ENCODE measurements around the gene CACNA1A.

The CACNA1A gene

DNA sequence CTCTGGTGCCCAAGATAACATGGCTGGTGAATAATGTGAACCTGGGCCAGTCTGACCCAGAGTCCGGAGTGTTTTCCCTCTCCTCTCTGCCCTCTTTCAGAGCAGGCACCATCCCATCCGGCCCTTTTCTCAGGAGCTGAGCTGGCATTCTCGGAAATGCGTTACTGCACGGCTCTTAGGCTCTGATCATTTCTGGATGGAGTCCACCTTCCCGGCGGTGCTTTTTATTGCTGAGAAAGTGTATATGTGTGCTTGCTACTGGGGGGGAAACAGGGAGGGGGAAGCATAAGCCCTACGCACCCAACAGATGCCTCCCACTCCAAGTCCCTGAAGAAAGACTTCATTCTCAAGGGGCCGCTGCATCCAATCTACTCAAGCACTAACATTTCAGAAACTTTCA, 6.6 kb downstream of the CACNA1A start:
- H3K4me3 ChIP-seq (ENCODE audit: low read depth, low read length) = no peak overlapping the region
- TF ChIP-seq, protein P1, sequence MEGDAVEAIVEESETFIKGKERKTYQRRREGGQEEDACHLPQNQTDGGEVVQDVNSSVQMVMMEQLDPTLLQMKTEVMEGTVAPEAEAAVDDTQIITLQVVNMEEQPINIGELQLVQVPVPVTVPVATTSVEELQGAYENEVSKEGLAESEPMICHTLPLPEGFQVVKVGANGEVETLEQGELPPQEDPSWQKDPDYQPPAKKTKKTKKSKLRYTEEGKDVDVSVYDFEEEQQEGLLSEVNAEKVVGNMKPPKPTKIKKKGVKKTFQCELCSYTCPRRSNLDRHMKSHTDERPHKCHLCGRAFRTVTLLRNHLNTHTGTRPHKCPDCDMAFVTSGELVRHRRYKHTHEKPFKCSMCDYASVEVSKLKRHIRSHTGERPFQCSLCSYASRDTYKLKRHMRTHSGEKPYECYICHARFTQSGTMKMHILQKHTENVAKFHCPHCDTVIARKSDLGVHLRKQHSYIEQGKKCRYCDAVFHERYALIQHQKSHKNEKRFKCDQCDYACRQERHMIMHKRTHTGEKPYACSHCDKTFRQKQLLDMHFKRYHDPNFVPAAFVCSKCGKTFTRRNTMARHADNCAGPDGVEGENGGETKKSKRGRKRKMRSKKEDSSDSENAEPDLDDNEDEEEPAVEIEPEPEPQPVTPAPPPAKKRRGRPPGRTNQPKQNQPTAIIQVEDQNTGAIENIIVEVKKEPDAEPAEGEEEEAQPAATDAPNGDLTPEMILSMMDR (IDR thresholded peaks at IDR 0.05; ENCODE audit: borderline replicate concordance, insufficient read depth, low read depth, low read length) = no peak

DNA sequence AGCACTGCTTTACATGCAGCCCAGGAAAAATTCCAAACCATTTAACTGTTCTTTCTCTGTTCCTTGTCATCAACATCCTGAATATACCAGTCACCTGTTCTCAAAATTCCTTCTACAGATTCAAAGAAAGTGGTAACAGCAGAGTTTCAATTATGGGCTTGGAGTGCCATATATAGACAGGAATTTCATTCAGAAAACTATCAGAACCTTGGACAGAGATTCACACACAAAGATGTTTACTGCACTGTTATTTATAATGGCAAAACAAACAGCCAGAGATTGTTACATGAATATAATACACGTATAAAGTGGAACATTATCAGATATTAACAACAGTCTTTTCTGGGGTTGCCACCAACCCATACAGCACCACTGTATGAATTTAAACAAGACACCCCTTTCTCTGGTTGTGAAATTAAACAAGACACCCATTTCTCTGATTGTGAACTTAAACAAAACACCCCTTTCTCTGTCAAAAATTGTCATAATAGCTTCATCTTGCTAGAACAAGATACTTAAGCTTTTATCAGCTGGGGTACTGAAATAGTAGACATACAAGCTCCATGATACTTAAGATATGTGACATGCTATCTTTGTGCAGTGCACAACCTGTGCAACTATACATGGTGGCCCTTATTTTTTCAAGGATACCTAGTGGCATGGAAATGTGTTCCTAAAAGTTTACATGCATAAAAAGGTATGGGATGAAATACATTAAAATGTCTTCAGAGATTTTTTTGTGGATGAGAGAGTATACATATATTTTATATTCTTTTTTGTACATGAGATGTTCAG, 12.6 kb downstream of the CACNA1A start:
- H3K4me3 ChIP-seq (ENCODE audit: low read depth, low read length) = no peak overlapping the region
- TF ChIP-seq, protein P1 (IDR thresholded peaks at IDR 0.05; ENCODE audit: borderline replicate concordance, insufficient read depth, low read depth, low read length) = no peak

DNA sequence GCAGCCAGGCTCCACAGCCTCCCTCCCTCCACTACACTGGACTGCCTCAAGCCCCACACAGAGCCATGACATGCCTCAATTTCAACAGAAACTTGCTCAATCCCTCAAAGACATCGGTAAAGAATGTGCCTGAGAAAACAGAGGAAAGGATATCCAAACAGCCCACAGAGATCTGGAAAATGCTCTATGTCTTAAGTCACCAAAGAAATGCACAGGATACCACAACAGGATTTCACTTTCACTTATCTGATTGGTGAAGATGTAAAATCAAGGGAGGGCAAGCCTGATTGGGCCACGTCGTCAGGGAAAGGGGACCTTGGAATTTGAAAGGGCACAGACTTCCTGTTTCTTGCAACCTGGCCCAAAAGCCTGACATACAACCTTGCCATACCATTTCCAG, 14.2 kb downstream of the CACNA1A start:
- H3K4me3 ChIP-seq (ENCODE audit: low read depth, low read length) = no peak overlapping the region
- TF ChIP-seq, protein P1 (IDR thresholded peaks at IDR 0.05; ENCODE audit: borderline replicate concordance, insufficient read depth, low read depth, low read length) = no peak

DNA sequence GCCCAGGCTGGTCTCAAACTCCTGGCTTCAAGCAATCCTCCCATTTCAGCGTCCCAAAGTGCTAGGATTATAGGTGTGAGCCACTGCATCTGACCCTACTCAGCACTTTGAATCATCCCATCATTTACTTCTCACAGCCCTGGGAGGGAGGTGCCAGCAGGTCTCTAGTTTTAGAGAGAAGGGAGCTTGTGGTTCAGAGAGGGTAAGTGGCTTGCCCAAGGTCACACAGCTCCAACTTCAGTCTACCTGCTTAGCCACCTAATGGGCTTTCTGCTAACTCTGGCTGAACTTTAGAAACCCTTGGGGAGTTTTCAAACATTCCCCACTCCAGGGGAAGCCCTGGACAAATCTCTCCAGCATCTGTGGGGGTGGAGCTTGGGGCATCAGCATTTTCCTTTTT, 18.3 kb downstream of the CACNA1A start:
- TF ChIP-seq, protein P1 (IDR thresholded peaks at IDR 0.05; ENCODE audit: borderline replicate concordance, insufficient read depth, low read depth, low read length) = no peak

DNA sequence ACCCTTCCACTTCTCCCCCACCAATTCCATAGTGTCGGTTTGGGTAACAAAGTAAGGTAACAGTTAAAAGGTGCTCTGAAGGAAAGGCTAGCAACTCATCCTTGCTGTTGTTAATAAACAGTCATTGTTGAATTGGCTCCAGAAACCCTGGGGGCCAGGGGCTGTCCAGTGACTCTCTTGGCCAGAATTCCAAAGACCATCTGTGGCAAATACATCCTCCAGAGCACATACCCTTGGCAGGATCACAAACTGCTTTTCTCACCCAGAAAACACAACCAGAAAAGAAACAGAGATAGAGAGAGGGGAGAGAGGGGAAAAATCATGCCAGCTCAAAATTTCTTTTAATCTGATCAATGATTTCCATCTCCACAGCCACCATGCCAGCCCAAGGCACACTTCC, 22.1 kb downstream of the CACNA1A start:
- TF ChIP-seq, protein P1 (IDR thresholded peaks at IDR 0.05; ENCODE audit: borderline replicate concordance, insufficient read depth, low read depth, low read length) = no peak
- no peak overlapping the region for H3K4me3 ChIP-seq (ENCODE audit: low read depth, low read length)

More for the DNA sequence above, 18.3 kb downstream of the CACNA1A start:
- no peak overlapping the region for H3K4me3 ChIP-seq (ENCODE audit: low read depth, low read length)

DNA sequence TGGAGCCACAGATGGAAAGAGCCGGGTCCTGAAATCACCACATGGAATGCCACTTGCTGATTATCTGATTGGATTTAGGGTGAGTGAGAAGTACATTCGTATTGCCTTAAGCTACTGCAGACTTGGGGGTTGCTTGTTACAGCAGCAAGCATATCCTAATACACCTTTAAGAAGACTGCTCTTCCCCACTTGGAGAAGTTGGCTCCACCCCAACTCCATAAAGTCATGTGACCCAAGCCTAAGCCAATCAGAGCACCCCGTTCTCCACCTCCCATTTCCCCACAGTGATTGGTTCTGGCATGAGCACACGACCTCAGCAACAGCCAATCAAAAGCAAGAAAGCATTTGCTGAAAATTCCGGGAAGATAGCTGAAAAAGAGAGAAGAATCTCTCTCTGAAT, 23.1 kb downstream of the CACNA1A start:
- H3K4me3 ChIP-seq (ENCODE audit: low read depth, low read length) = no peak overlapping the region
- TF ChIP-seq, protein P1 (IDR thresholded peaks at IDR 0.05; ENCODE audit: borderline replicate concordance, insufficient read depth, low read depth, low read length) = no peak

DNA sequence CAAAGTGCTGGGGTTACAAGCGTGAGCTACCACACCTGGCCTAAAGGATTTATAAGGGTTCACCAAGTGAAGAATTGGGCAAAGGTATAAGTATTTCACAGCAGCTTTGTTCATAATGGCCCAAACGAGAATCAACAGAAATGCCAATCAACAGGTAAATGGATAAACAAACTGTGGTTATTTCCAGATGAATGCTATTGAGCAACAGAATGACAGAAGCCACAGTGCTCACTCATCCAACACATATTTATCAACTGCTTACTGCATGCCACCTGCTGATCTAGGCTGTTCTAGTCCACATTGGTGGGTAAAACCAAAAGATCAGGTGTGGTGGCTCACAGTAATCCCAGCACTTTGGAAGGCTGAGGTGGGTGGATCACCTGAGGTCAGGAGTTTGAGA, 27.7 kb downstream of the CACNA1A start:
- H3K4me3 ChIP-seq (ENCODE audit: low read depth, low read length) = no peak overlapping the region
- TF ChIP-seq, protein P1 (IDR thresholded peaks at IDR 0.05; ENCODE audit: borderline replicate concordance, insufficient read depth, low read depth, low read length) = no peak

Measured in GM12875 (cell line).